Measurements from ENCODE around the gene SARDH.

DNA sequence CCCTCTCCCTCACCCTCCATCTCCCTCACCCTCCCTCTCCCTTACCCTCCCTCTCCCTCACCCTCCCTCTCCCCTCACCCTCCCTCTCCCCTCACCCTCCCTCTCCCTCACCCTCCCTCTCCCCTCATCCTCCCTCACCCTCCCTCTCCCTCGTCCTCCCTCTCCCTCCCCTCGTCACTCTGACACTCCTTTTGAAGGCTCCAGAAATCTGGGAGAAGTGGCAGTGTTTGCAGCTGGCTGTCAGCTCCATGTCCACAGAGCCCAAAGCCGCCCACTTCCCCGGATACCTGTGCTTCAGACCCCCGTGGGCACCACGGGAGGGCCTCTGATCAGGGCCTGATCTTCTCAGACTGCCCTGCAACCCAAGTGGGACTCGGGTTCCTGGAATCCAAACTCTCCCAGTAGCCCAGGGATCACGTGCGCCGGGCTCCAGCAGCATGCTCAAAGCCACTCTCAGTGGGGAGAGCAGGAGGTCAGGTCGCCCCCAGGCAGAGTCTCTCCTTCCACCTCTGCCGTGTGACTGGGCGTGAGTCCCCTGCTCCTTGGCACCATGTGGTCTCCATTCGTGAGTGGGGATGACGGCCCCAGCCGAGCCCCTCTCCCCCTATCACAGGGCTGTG is 68.9 kb downstream of the SARDH start:
- TF ChIP-seq POLR2A (IDR thresholded peaks at IDR 0.05; ENCODE audit: low read depth) (no peak), CTCF (IDR thresholded peaks at IDR 0.05) (no peak)

Data from esophagus muscularis mucosa (tissue), 3 donors.